Activated CD4-positive, alpha-beta T cell treated with anti-CD3 and anti-CD28 coated beads, Interleukin-2, Interleukin-6, amounts not matched to agents 100 ng/mL and 50 ng/mL, durations not matched to agents 16 hours and 8 hours (primary cell): Measurements from ENCODE around the gene GID8.

Experiments
- DNase-seq: peaks from one replicate; pipeline ENCODE4 v3.0.0-alpha.2; 2020

GID8 gene

GRCh38 chr20:62905536-62906117, 32.3 kb upstream of the GID8 start:
- no peak for DNase-seq

- no peak for DNase-seq
These were observed 31.7 kb upstream of the GID8 start for GRCh38 chr20:62906209-62906608.

- DNase-seq = no peak
These were observed 31.1 kb upstream of the GID8 start for GRCh38 chr20:62906647-62907375.

GRCh38 chr20:62907384-62908317, 30.3 kb upstream of the GID8 start:
- peak; percentile 41 for DNase-seq

- no peak for DNase-seq
These were observed 28.8 kb upstream of the GID8 start for GRCh38 chr20:62908971-62909791.

GRCh38 chr20:62910217-62910766, 27.7 kb upstream of the GID8 start:
- DNase-seq = no peak

GRCh38 chr20:62910777-62911497, 27.0 kb upstream of the GID8 start:
- DNase-seq = no peak

GRCh38 chr20:62911701-62912280, 26.2 kb upstream of the GID8 start:
- DNase-seq = no peak

GRCh38 chr20:62913043-62913630, 24.8 kb upstream of the GID8 start:
- DNase-seq = no peak

- DNase-seq = no peak
These were observed 23.5 kb upstream of the GID8 start for GRCh38 chr20:62914436-62914835.

GRCh38 chr20:62914970-62915457, 22.9 kb upstream of the GID8 start:
- no peak for DNase-seq

- DNase-seq = no peak
These were observed 21.1 kb upstream of the GID8 start for GRCh38 chr20:62916703-62917476.

- DNase-seq = no peak
These were observed 20.2 kb upstream of the GID8 start for GRCh38 chr20:62917720-62918119.

- DNase-seq = peak; percentile 58
These were observed 19.8 kb upstream of the GID8 start for GRCh38 chr20:62918147-62918546.

GRCh38 chr20:62918831-62919230, 19.1 kb upstream of the GID8 start:
- DNase-seq = peak; percentile 84

- no peak for DNase-seq
These were observed 17.8 kb upstream of the GID8 start for GRCh38 chr20:62920039-62920645.

- peak; percentile 84 for DNase-seq
These were observed 16.7 kb upstream of the GID8 start for GRCh38 chr20:62921119-62921687.

GRCh38 chr20:62922451-62922921, 15.5 kb upstream of the GID8 start:
- peak; percentile 84 for DNase-seq
